D341Med (cell line): Measurements from ENCODE around the gene LRRC4B.
A peak's percentile ranks its signal among the peaks of the same experiment; 100 is the strongest.
"Not testable (repeated sequence)": the region's sequence is repeated elsewhere in the genome, so short reads cannot be mapped to it uniquely, and the experiment has no call there.

Source experiments
- DNase-seq: peaks from one replicate; pipeline ENCODE4 v3.0.0; 2012; ENCODE audit warnings: low spot score

The LRRC4B gene, protein sequence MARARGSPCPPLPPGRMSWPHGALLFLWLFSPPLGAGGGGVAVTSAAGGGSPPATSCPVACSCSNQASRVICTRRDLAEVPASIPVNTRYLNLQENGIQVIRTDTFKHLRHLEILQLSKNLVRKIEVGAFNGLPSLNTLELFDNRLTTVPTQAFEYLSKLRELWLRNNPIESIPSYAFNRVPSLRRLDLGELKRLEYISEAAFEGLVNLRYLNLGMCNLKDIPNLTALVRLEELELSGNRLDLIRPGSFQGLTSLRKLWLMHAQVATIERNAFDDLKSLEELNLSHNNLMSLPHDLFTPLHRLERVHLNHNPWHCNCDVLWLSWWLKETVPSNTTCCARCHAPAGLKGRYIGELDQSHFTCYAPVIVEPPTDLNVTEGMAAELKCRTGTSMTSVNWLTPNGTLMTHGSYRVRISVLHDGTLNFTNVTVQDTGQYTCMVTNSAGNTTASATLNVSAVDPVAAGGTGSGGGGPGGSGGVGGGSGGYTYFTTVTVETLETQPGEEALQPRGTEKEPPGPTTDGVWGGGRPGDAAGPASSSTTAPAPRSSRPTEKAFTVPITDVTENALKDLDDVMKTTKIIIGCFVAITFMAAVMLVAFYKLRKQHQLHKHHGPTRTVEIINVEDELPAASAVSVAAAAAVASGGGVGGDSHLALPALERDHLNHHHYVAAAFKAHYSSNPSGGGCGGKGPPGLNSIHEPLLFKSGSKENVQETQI

DNA sequence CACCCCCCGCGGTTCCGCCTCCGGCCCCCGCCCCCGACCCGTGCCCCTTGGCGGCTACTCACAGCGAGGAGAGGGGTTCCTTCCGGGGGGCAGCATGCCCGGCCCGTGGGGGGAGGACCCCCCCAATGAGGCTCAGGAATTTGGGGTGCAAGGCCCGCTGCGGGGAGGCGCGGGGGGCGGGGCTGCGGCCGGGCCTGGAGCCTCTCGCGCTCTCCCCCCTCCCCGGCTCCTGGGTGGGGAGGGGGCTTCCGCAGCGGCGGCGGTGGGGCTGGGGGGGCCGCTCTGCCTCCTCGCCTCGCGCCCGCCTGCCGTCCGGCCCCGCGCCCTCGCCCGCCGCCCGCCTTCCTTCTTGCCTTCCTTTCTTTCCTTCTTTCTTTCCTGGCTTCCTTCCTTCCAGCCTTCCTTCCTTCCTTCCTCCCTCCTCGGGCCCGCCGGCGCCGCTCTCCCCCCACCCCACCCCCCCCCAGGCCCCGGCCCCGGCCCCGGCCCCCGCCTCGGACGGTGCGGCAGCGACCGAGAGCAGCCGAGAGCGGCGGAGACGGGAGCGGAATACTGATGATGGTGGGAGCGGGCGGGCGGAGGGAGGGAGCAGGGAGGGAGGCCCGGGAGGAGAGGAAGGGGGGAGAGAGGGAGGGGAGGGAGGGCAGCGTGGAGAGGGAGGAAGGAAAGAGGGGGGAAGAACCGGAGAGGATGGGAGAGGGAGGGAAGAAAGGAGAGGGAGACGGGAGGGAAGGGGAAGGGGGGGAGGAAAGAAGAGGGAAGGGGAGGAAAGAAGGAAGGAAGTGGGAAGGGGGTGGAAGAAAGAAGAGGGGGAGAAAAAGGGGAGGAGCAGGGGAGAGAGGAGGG is at the start of gene LRRC4B:
LRRC4B (minus strand) TSS at position 554 of the 846 bp plus-strand sequence. CDS start 19,597 bp downstream, outside the sequence.
- DNase-seq: no peak

DNA sequence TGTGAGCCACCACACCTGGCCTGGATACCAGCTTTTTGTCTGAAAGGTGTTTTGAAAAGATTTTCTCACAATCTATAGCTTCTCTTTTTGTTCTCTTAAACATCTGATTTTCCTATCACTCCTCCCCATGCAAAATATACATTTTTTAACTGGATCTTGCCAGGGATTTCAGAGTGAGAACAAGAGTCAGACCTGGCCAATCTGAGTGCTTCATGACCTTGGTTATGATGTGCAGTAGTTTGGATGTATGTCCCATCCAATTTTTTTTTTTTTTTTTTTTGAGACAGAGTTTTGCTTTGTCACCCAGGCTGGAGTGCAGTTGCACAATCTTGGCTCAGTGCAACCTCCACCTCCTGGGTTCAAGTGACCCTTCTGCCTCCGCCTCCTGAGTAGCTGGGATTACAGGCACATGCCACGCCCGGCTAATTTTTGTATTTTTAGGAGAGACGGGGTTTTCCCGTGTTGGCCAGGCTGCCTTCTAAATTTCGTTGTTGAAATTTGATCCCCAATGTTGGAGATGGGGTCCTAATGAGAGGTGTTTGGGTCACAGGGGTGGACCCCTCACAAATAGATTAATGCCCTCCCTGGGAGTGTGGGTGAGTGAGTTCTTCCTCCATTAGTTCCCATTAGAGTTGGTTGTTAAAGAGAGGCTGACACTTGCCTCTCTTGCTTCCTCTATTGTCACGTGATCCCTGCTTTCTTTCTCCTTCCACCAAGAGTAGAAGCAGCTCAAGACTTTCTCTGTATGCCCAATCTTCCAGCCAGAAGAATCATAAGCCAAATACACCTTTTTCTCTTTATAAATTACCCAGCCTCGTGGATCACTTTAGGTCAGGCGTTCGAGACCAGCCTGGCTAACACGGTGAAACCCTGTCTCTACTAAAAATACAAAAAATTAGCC is 44.5 kb upstream of the LRRC4B start:
- not testable (repeated sequence) for DNase-seq

DNA sequence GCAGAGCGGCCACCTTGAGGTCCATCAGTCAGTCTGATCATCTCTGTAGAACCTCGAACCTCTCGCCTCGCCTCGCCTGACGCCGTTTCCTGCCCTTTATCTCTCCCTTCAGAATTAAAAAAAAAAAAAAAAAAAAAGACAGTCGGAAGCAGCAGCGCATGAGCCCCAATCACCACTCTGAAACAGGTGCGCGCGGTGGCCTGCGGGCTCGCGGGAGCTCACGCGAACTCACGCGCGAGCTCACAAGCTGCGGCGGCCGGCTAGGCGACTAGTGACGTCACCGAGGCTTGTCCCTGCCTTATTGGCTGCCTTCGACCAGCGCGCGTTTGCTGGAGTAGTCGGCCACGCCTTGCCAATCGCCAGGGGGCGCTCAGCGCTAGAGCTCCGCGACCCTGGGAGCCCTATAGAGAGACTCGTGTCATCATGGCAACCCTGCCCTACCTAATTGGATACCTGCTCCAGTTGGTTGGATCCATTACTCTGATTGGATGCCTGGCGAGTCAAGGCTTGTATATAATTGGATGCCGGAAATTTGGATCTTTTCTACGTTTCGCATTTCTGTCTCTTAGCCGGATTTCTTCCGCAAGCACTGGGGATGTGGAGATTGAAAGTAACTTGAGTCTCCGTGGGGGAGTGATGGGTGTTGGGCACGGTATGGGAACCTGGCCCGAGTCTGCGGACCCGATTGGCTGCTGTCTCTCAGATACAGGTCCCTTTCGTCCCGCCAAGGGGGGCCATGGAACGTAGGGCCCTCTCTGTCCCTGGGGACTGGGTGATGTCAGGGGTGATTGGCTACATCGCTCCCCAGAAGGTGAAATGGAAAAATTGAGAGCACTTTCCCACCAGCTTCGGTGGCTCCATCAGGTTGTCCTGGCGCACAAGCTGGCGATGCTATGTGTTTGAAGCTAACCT is 39.9 kb upstream of the LRRC4B start:
- DNase-seq: peak; percentile 86

DNA sequence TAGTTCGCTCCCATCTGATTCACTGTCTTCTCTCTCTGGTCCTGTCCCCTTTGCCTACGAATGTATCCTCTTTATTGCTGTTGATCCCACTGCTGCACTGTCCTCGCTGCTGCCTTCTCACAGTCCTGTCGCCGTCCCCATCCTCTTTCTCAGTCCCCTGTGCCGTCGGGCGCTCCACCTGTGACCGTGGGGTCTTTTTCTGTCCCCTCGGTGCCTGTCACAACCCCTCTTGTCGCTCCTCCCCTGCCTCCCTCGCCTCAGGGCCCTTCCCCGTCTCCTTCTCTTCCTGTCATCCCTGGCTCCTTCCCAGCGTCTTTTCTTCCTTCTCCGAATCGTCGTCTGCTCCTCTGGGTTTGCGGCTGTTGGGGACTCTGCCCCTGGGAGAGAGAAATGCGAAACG is 39.2 kb upstream of the LRRC4B start:
- no peak for DNase-seq

DNA sequence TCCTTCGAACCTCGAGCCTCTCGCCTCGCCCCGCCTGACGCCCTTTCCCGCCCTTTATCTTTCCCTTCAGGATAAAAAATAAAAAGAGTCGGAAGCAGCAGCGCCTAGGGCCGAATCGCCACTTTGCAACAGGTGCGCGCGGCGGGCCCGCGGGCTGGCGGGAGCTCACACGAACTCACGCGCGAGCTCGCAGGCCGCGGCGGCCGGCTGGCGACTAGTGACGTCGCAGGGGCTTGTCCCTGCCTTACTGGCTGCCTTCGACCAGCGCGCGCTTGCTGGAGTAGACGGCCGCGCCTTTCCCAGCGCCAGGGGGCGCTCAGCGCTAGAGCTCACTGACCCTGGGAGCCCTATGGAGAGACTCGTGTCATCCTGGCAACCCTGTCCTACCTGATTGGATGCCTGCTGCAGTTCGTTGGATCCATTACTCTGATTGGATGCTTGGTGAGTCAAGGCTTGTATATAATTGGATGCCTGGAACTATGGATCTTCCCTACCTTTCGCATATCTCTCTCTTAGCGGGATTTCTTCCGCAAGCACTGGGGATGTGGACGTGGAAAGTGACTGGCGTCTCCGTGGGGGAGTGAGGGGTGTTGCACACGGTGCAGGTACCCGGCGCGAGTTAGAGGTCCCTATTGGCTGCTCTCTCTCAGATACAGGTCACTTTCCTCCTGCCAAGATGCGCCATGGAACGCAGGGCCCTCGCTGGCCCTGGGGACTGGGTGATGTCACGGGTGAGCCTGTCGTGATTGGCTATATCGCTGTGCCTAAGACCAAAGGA is 38.0 kb upstream of the LRRC4B start:
- DNase-seq: not testable (repeated sequence)

DNA sequence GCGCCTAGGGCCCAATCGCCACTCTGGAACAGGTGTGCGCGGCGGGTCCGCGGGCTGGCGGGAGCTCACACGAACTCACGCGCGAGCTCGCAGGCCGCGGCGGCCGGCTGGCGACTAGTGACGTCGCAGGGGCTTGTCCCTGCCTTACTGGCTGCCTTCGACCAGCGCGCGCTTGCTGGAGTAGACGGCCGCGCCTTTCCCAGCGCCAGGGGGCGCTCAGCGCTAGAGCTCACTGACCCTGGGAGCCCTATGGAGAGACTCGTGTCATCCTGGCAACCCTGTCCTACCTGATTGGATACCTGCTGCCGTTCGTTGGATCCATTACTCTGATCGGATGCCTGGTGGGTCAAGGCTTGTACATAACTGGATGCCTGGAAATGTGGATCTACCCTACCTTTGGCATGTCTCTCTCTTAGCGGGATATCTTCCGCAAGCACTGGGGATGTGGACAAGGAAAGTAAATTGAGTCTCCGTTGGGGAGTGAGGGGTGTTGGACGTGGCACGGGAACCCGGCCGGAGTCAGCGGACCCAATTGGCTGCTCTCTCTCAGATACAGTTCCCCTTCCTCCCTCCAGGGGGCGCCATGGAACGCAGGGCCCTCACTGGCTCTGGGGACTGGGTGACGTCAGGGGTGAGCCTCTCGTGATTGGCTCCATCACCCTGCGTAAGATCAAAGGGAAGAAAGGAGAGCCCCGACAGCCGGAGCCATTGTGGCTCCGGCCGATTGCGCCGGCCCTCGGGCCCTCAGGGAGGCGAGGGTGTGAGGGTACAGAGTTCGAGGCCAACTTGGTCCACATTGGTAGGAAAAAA is 36.2 kb upstream of the LRRC4B start:
- DNase-seq: not testable (repeated sequence)

DNA sequence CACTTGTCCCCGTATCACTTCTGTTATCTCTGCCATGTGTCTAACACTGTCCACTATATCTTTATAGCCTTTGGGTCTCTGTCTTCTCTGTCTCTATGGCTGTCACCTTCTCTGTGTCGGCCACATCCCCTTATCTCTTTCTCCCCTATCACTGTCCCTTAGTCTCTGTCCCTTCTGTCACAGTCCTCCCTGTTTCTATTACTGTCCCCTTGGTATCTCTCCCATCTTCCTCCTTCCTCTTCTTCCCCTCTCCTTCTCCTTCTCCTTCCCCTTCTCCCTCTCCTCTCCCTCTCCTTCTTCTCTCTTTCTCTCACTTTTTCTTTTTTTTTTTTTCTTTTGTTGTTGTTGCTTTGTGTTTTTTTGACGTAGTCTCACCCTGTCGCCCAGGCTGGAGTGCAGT is 34.7 kb upstream of the LRRC4B start:
- no peak for DNase-seq

DNA sequence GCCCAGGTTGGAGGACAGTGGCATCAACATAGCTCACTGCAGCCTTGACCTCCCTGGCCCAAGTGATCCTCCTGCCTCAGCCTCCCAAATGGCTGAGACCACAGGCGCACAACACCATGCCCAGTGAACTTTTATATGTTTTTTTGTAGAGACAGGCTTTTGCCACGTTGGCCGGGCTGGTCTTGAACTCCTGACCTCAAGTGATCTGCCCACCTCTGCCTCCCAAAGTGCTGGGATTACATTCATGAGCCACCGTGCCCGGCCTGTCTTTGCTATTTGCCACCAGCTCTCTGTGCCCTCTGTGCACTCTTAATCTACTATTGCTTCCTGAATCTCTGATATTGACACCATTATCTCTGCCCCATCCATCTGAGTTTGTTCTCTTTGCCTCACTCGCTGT is 34.3 kb upstream of the LRRC4B start:
- DNase-seq: no peak

DNA sequence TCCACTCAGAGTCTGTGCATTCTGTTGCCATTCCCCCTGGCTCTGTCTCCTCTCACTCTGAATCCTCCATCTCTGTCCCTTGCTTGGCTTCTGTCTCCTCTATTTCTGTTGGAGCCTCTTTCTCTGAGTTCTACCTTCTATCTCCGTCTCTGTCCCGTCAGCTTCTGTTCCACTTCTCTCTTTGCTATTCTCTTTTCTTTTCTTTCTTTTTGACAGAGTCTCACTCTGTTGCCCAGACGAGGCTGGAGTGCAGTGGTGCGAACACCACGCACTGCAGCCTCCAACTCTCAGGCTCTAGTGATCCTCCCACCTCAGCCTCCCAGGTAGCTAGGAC is 33.8 kb upstream of the LRRC4B start:
- no peak for DNase-seq

DNA sequence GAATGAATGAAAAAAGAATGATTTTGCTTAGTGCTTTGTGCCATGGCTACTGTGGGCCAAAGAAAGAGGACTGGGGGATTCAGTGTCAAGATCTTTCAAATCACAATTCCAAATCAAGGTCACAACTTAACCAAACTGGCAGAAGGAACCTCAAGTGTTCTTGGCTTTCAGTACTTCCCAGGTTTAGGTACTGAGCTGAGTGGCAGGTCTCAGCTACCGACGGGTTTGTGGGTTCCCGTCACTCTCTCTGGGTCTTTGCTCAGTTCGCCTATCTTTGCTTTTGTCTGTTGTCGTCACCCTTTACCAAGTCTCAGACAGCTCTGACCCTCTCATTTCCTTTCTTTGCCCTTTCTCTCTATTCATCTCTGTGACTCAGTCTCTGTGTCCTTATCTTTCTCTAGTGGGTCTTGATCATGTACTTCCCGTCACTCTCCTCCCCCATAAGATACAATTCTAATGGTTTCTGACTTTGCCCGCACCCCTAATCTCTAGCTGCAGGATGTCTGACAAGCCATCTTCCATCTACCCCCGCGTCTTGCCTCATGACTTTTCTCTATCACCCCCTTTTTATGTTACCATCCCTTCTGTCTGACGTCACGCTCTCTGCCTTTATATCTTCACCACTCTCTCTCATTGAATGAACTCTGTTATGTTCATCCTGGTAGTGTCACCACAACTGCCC is 33.3 kb upstream of the LRRC4B start:
- no peak for DNase-seq

DNA sequence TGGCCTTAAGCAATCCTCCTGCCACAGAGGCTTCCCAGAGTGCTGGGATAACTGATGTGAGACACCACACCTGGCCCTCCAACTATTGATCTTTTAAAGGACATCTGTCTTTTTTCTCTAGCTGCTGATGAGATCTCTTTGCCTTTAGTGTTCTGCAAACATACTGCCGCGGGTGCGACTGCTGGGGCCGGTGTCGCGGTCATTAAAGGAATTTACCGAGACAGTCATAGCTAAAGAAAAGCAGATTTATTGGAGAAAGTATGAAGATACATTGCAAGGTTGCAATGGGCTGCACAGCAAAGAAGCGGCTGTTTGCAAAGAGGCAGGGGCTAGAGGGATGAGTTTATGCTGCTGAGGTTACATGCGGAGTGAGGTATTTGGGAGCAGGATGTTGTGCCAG is 31.2 kb upstream of the LRRC4B start:
- DNase-seq: no peak

DNA sequence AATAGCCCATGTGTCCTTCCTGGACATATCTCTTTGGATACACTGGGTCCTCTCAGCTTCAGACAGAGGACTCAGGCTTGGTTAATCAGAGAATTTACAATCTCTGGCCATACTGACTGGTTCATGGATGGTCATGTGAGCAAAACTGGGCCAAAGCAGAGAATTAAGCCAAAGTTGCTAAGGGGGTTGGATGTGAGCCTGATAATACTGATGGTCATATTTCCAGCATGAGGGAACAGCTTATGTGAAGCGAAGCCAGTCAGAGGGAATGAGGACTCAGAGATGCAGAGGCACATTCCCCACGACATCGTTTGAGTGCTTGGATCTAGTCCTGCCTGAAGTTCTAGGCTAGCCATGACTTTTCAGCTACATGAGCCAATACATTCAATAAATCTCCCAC is 22.0 kb upstream of the LRRC4B start:
- no peak for DNase-seq

DNA sequence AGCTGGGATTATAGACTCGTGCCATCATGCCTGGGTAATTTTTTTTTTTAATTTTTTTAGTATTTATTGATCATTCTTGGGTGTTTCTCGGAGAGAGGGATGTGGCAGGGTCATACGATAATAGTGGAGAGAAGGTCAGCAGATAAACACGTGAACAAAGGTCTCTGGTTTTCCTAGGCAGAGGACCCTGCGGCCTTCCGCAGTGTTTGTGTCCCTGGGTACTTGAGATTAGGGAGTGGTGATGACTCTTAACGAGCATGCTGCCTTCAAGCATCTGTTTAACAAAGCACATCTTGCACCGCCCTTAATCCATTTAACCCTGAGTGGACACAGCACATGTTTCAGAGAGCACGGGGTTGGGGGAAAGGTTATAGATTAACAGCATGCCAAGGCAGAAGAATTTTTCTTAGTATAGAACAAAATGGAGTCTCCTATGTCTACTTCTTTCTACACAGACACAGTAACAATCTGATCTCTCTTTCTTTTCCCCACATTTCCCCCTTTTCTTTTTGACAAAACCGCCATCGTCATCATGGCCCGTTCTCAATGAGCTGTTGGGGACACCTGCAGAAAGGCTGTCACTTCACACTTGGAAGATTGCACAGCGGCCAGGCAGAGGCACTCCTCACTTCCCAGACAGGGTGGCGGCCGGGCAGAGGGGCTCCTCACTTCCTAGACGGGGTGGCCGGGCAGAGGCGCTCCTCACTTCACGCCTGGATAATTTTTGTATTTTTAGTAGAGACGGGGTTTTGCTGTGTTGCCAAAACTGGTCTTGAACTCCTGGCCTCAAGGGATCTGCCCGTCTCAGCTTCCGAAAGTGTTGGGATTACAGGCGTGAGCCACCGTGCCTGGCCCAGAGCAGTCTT is 13.8 kb upstream of the LRRC4B start:
- not testable (repeated sequence) for DNase-seq

DNA sequence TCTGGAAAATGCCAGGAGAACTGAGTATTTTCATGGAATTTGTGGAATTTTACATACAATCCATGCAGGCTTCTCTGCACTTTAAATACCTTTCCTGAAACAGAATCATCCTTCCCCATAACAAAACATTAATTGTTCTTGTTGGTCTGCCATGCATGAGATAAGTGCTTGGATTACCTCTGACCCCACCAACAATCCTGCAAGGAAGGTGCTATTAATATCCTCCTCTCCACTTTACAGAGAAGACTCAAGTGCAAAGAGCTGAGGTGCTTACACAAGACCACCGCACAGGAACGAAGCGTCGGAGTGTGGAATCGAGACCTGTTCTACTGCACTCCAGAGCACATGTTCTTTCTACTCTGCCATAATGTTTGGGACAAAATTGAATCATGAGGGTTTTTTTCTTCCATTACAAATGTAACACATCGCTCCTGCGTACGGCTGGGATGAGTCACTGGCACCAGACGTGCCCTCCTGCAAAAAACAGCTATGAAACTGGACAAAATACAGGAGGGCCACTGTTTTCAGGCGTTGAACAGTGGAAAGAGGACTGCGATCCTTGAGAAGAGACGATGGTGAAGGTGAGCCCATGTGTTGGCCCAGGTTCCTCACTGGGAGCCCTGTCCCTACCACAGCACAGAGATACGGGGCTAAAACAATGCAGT is 12.9 kb upstream of the LRRC4B start:
- DNase-seq: no peak

DNA sequence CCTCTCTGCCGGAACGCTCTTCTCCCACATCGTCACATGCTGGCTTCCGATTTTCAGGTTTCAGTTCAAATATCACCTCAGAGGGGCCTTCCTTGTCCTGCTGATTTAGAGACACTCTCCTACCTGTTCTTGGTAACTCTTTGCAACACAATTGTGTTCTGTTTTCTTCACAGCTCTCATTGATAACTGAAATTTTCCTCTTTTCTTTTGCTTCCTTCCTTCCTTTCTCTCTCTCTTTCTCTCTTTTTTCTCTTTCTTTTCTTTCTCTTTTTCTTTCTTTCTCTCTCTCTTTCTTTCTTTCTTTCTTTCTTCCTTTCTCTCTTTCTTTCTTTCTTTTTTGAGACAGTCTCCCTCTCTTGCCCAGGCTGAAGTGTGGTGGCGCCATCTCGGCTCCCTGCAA is 12.0 kb upstream of the LRRC4B start:
- no peak for DNase-seq

DNA sequence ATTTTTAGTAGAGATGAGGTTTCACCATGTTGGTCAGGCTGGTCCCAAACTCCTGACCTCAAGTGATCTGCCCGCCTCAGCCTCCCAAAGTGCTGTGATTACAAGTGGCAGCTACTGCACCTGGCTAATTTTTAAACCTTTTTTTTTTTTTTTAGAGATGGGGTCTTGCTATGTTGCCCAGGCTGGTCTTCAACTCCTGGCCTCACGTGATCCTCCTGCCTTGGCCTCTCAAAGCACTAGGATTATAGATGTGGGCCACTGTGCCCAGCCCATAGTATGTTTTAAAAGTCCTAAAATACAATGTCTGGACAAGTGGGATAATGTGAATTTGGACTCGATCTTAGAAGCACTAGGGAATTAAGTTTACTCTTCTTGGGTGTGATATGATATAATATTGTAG is 8.5 kb upstream of the LRRC4B start:
- DNase-seq: not testable (repeated sequence)
